Measurements from ENCODE around the gene ADNP. TPM values are rescaled to one million over a fixed set of nuclear protein-coding genes. Genes with fewer than 3 reads are reported as not detected.

The ADNP gene
- total RNA-seq, 2 experiments from 2014 or later: 75.1 to 77.6 TPM

DNA sequence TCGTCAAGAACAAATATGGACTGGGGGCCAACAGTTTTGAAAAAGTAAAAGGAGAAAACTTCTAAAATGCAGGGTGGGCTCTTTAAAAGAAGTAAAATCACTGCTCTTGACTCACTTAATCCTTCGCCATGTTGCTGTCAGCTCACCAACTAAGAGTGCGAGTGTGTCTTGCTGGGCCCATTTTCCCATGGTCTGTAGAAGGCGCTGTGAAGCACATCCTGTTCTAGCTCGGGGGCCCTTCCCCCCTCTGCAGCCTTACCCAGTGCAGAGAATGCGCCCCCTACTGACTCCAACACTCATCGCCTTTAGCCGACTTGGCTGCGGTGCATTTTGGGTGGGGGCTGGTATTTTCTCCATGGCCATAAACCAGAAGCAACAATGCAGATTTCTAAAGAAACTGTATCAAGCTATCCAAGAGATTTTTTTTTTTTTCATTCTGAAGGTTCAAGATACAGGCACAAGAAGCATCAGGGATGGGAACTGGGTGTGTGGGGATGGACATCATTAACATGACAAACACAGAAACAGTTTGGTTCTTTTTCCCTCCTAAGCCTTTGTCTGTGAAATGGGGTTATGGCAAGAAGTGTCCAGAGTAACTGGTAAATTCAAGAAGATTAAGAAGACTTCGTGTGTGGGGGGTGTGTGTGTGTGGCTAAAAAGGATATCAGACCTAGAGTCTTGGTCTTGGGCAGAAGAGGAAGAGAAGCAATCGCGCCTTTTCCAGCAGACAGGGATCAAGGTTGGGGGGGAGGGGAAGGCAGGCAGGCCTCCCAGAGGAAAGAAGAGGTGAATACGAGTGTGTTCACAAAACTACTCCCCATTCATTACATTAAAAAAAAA is 1.7 kb downstream of the ADNP start:
- Mint-ChIP-seq H3K9me3 (no peaks in the 10 kb centered on the region), H3K36me3 (peaks cover 47% of the 10 kb centered on the region)

DNA sequence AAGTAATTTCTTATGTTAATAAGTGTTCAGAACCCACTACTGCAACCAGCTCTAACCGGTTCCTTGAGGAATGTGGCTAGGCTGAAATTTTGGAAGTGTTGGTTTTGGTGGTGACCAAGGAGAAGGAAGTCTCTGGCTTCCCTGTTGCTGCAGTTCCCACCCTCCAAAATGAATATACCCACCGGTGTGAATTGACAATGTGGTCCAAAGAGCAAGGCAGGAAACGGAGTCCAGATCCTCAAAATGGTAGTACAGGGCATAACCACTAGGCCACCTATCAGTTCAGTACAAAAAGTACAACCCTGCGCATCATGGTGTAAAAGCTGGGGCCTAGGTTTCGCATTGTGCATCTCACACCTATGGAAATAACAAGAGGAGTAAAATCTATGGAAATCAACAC is 2.8 kb downstream of the ADNP start:
- H3K36me3 Mint-ChIP-seq: peaks cover 43% of the 10 kb centered on the region
- H3K4me1 Mint-ChIP-seq: peaks cover 49% of the 10 kb centered on the region
- H3K27ac Mint-ChIP-seq: peak overlapping the region; percentile 97
- POLR2A ChIA-PET: interaction anchor here (0.8 to 5.2 kb wide), 5 partner anchors 13 to 136 kb away, joined by 3 to 130 read pairs (median 4); partner anchors contain the start of gene BCAS4
- DNase-seq (no peak), ATAC-seq (ENCODE audit: low read depth) (no peak)
- H3K9me3 Mint-ChIP-seq: no peaks in the 10 kb centered on the region
- H3K27me3 Mint-ChIP-seq: no peaks in the 10 kb centered on the region
- peak overlapping the region; percentile 95 for H3K4me3 Mint-ChIP-seq

More for the DNA sequence above, 1.7 kb downstream of the ADNP start:
- Mint-ChIP-seq H3K27ac (peak overlapping the region; percentile 97), H3K27me3 (no peaks in the 10 kb centered on the region), H3K4me1 (peaks cover 49% of the 10 kb centered on the region), H3K4me3 (peak overlapping the region; percentile 95)
- peak; percentile 86 for DNase-seq
- POLR2A ChIA-PET: interaction anchor here (0.6 to 5.2 kb wide), 11 partner anchors 8 to 137 kb away, joined by 3 to 130 read pairs (median 4); partner anchors contain the start of genes BCAS4, DPM1 and MOCS3
- ATAC-seq (ENCODE audit: low read depth): peak; percentile 68

DNA sequence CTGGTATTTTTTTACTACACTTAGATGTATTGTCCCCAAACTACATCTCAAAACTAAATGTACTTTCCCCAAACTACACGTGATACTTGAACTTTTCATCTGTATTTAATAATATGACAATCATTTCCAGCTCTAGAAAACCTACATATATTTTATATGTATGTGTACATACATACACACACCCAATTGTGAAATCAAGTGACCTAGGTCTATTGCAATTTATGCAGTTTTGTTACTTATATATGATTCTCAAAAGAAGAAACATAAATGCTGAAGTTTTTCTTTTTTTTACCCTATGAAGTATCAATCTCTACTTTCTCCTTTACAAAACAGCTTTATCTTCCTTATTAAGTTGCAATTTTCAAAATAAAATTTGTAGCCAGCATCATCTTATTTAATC is 4.7 kb downstream of the ADNP start:
- Mint-ChIP-seq H3K27ac (no peak overlapping the region), H3K9me3 (no peaks in the 10 kb centered on the region), H3K4me3 (no peak overlapping the region), H3K27me3 (no peaks in the 10 kb centered on the region), H3K36me3 (peaks cover 43% of the 10 kb centered on the region), H3K4me1 (peaks cover 47% of the 10 kb centered on the region)
- POLR2A ChIA-PET: interaction anchor here (1.6 kb wide), 1 partner anchor 132 kb away, joined by 6 read pairs; the partner anchor contains the start of gene BCAS4
- ATAC-seq (ENCODE audit: low read depth) (no peak), DNase-seq (no peak)

DNA sequence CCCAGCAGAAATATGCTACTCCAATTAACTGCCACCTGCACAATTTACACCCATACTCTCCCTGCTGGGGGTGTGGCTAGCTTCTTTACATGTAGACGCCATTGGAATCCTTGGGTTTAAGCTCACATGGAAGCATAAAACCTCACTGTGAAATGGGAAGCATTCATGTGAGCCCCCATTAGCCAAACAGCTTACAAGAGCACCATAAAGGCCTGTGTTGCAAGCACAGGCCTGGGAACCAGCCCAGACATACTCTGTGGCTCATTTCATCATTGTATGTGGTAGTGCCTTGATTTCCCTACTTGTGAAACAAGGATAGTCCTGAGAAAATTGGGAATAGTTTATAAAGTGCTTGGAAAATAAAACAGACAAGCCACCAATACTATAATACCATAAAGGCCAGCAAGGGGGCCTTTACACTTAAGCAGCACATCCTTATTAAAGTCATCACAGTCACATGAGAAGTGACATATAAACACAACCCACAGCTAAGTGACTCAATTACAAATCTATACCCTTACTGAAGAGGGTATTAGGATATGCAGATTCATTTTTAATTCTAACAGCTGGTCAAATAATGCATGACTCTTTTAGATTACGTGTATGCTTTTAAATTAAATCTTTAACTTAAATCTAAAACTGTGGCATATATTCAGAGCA is 6.8 kb downstream of the ADNP start:
- DNase-seq: no peak

DNA sequence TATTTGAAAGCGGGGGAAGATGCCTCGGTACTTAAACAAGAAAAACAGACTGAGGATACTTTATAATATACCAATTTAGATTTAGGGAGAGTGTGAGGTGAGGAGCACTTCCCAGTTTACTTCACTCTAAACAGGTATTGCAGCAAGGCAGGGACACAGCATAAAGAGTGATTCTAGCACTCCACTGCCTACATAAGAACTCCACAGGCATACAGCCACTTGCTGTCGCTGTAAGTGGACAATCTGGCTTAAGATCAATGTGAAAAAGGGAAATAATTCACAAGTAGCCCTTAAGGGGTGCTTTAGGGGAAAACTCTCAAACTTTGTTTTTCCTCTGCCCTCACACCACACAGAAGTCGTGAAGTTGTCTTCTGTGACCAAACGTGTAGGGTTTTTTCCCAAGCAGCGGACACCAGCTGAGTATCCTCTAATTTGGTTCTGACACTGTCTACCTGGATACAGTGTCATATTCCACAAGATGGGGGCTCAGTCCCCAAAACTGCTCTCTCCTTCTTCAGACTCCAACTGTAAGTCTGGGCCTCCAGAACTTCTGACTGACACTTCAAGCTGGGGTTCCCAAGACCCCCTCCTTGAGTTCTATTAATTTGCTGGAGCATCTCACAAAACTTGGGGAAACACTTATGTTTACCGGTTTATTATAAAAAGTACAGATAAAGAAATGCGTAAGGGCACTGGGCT is 9.3 kb downstream of the ADNP start:
- Mint-ChIP-seq H3K27me3 (no peaks in the 10 kb centered on the region), H3K9me3 (no peaks in the 10 kb centered on the region), H3K4me1 (peaks cover 41% of the 10 kb centered on the region), H3K4me3 (no peak overlapping the region), H3K27ac (no peak overlapping the region), H3K36me3 (peaks cover 31% of the 10 kb centered on the region)
- no peak for DNase-seq
- POLR2A ChIA-PET: interaction anchor here (0.6 to 1.7 kb wide), 2 partner anchors 7 to 9 kb away, joined by 3 to 5 read pairs; partner anchors contain the start of gene ADNP
- ATAC-seq (ENCODE audit: low read depth): no peak

More for the DNA sequence above, 6.8 kb downstream of the ADNP start:
- Mint-ChIP-seq H3K4me1 (peaks cover 53% of the 10 kb centered on the region), H3K27ac (no peak overlapping the region), H3K9me3 (no peaks in the 10 kb centered on the region), H3K27me3 (no peaks in the 10 kb centered on the region), H3K36me3 (peaks cover 41% of the 10 kb centered on the region), H3K4me3 (no peak overlapping the region)
- no peak for ATAC-seq (ENCODE audit: low read depth)
- POLR2A ChIA-PET: no interaction called here

DNA sequence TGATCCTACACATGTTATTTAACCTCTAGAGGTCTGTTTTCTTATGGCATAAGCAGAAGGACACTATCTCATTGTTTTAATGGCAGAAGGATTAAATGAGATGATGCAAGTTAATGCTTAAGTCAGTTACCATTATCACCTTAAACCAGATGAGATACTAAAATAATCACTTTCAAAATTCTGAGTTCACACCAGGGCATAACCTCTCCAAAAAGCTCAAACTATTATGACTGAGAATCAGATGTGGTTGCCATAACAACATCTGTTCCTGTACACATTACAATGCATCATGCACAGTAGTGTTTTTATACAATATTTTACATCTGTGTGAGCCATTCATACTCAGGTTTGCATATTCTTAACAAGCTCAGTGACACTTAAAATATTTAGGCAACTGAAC is 10.2 kb downstream of the ADNP start:
- H3K9me3 Mint-ChIP-seq: no peaks in the 10 kb centered on the region
- ATAC-seq (ENCODE audit: low read depth) (no peak), DNase-seq (no peak)
- POLR2A ChIA-PET: interaction anchor here (1.1 kb wide), 1 partner anchor 8 kb away, joined by 7 read pairs; no protein-coding TSS in a partner anchor
- H3K4me3 Mint-ChIP-seq: no peak overlapping the region
- H3K27me3 Mint-ChIP-seq: no peaks in the 10 kb centered on the region
- no peak overlapping the region for H3K27ac Mint-ChIP-seq
- peaks cover 29% of the 10 kb centered on the region for H3K36me3 Mint-ChIP-seq
- H3K4me1 Mint-ChIP-seq: peaks cover 44% of the 10 kb centered on the region

DNA sequence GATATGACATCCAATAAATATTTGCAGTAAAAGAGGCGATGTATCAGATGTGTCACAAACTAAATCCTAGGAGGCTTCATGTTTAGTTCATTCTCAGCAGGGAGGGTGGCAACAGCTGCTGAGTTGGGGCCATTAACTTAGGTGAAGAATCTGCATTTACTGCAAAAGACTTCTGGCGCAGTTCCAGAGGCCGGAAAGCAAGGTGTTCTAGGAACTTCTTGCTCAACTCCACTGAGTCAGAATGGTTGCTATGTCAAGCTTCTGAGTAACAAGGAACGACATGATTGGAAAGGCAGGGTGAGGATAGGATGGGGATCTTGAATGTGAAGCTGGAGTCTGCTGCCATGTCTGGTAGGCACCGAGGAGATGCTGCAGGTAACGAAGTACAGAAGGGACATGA is 11.7 kb downstream of the ADNP start:
- Mint-ChIP-seq H3K4me3 (no peak overlapping the region), H3K27ac (no peak overlapping the region), H3K36me3 (peaks cover 20% of the 10 kb centered on the region), H3K9me3 (no peaks in the 10 kb centered on the region), H3K4me1 (peaks cover 38% of the 10 kb centered on the region), H3K27me3 (no peaks in the 10 kb centered on the region)
- POLR2A ChIA-PET: interaction anchor here (0.7 kb wide), 1 partner anchor 21 kb away, joined by 4 read pairs; no protein-coding TSS in a partner anchor
- DNase-seq: no peak
- no peak for ATAC-seq (ENCODE audit: low read depth)

DNA sequence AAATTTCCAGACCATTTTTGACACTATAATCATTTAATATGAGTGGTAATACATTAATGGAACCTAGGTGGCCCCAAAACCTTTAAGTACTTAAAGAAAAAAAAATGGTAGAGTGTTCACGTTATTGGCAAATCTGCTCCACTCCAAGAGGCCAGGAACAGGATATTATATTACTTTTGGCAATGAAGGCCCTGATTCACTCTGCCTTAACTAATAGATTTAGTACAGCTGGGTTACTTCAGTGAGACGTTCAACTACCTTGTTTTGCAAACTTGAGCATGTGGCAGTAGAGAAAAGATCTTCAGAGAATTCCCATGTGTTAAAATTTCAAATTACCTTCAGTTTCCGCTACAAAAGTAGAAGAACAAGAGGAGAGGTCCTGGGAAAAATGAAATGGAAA is 12.8 kb downstream of the ADNP start:
- Mint-ChIP-seq H3K9me3 (no peaks in the 10 kb centered on the region), H3K27ac (no peak overlapping the region), H3K27me3 (no peaks in the 10 kb centered on the region), H3K36me3 (peaks cover 22% of the 10 kb centered on the region), H3K4me3 (no peak overlapping the region), H3K4me1 (peaks cover 49% of the 10 kb centered on the region)
- ATAC-seq (ENCODE audit: low read depth) (no peak), DNase-seq (no peak)
- POLR2A ChIA-PET: no interaction called here

DNA sequence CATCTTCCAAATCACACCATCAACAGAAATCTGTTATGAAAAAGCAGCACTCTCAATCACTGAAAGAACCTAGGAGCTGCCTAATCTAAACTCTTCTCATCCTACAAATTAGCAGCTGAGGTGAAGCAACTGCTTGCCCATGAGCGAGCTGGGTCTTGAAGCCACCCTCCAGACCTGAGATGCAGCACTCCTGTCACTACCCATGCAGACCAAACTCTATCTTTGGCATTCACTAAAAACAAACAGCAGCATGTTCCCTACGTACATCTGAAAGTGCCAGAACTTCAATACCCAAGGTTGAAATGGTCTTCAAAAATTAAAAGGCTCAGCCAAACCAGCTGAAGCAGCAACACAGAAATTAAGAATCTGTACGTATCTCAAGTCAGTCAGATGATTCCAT is 14.3 kb downstream of the ADNP start:
- no peak overlapping the region for H3K4me3 Mint-ChIP-seq
- POLR2A ChIA-PET: no interaction called here

DNA sequence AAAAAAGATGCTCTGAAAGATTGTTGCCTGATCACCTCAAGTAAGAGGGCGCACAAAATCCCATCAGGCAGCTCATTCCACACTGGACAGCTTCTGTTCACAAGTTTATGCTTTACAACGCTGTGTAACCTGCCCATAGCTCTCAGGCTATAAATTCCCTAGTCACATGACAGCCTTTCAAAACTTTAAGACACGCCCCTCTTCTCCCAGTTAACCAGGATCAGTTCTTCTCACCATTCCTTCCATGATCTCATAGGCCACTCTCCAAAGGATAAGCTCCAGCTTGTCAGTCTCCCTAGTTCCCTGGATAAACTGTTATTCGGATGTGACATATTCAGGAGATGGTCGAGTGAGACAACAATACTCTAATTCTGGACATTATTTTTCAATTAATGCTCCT is 15.0 kb downstream of the ADNP start:
- ATAC-seq (ENCODE audit: low read depth): no peak
- no peak overlapping the region for H3K27ac Mint-ChIP-seq
- no peak overlapping the region for H3K4me3 Mint-ChIP-seq
- no peak for DNase-seq
- H3K4me1 Mint-ChIP-seq: peaks cover 54% of the 10 kb centered on the region
- no peaks in the 10 kb centered on the region for H3K27me3 Mint-ChIP-seq
- POLR2A ChIA-PET: interaction anchor here (0.6 kb wide), 1 partner anchor 945 kb away, joined by 3 read pairs; no protein-coding TSS in a partner anchor
- H3K9me3 Mint-ChIP-seq: no peaks in the 10 kb centered on the region
- peaks cover 23% of the 10 kb centered on the region for H3K36me3 Mint-ChIP-seq

More for the DNA sequence above, 14.3 kb downstream of the ADNP start:
- Mint-ChIP-seq H3K36me3 (peaks cover 19% of the 10 kb centered on the region), H3K27ac (no peak overlapping the region), H3K9me3 (no peaks in the 10 kb centered on the region), H3K27me3 (no peaks in the 10 kb centered on the region), H3K4me1 (peaks cover 52% of the 10 kb centered on the region)
- no peak for ATAC-seq (ENCODE audit: low read depth)
- no peak for DNase-seq

DNA sequence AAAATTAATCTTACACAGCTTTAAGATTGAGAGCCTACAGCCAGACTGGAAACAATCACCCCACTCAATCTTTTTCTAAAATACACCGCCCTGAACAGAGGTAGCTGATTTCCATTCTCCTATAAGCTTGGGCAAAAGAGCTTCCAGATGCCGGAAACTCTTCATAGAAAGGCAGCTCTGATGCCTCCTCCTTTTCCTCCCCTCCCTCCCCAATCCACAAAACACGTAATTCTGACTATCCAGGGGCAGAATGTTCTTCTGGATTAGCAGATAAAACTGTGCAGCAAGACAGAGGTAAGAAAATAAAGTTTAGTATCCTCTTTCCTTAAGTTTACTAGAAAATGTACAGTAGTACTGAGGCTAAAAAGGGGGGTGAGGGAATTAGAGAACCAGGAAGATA is 15.8 kb downstream of the ADNP start:
- no peak for ATAC-seq (ENCODE audit: low read depth)
- no peak overlapping the region for H3K27ac Mint-ChIP-seq
- H3K4me1 Mint-ChIP-seq: peaks cover 54% of the 10 kb centered on the region
- POLR2A ChIA-PET: interaction anchor here (0.6 to 1.5 kb wide), 4 partner anchors 14 to 1243 kb away, joined by 3 to 5 read pairs (median 4); partner anchors contain the start of gene ADNP
- no peak for DNase-seq
- peaks cover 26% of the 10 kb centered on the region for H3K36me3 Mint-ChIP-seq
- H3K4me3 Mint-ChIP-seq: no peak overlapping the region
- no peaks in the 10 kb centered on the region for H3K9me3 Mint-ChIP-seq
- H3K27me3 Mint-ChIP-seq: no peaks in the 10 kb centered on the region

DNA sequence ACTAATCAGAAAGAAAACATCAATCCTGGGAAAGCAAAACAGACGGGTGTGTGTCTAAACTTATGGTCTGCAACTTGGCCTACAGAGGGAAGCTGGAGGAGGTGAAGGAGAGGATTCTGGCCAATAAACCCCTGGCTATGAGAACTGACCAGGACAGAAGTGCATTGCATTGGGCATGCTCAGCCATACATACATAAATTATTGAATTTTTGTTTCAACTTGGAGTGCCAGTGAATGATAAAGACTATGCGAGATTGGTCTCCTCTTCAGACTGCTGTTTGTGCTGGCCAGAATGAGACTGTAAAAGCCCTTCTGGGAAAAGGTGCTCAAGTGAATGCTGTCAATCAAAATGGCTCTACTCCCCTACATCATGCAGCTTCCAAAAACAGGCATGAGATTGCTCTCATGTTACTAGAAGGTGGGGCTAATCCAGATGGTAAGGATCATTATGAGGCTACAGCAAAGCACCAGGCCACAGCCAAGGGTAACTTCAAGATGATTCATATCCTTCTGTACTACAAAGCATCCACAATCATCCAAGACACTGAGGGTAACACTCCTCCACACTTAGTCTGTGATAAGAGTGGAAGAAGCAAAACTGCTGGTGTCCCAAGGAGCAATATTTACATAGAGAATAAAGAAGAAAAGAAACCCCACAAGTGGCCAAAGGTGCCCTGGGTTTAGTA is 17.4 kb downstream of the ADNP start:
- Mint-ChIP-seq H3K4me3 (no peak overlapping the region), H3K27ac (peak overlapping the region; percentile 7)
- ATAC-seq (ENCODE audit: low read depth): peak; percentile 86

More for the DNA sequence above, 17.4 kb downstream of the ADNP start:
- Mint-ChIP-seq H3K9me3 (no peaks in the 10 kb centered on the region), H3K4me1 (peaks cover 55% of the 10 kb centered on the region), H3K27me3 (no peaks in the 10 kb centered on the region), H3K36me3 (peaks cover 30% of the 10 kb centered on the region)
- DNase-seq: no peak
- POLR2A ChIA-PET: interaction anchor here (1.3 to 1.5 kb wide), 2 partner anchors 16 to 17 kb away, joined by 3 to 5 read pairs; partner anchors contain the start of gene ADNP

All from activated naive CD8-positive, alpha-beta T cell treated with anti-CD3 and anti-CD28 coated beads, Interleukin-2, amount 10 ng/mL, durations not matched to agents 7 days and 5 days (primary cell).